K562 (cell line): ENCODE measurements around the gene SLCO2B1. TPM values are rescaled to one million over a fixed set of nuclear protein-coding genes. Genes with fewer than 3 reads are reported as not detected.

Experiments used
- BRF1 ChIP-seq: IDR thresholded peaks from 3 replicates; pipeline ENCODE4 v1.6.1; 2011; ENCODE audit warnings: borderline replicate concordance, mild to moderate bottlenecking; ENCODE audit not compliant: insufficient read length; ENCODE audit errors: extremely low read depth
- ESRRB ChIP-seq: fragments of 250-450 bp; sonication (Bioruptor Pico); IDR thresholded peaks from 2 replicates; pipeline ENCODE4 v1.5.0; 2020; ENCODE audit warnings: mild to moderate bottlenecking, moderate library complexity, borderline replicate concordance
- HIVEP1 ChIP-seq: fragments of 250-450 bp; sonication (Bioruptor Pico); IDR thresholded peaks from 2 replicates; pipeline ENCODE4 v1.4.0; 2020; ENCODE audit warnings: mild to moderate bottlenecking
- MXD1 ChIP-seq: fragments of 250-450 bp; sonication (Bioruptor Pico); IDR thresholded peaks from 2 replicates; pipeline ENCODE4 v1.8.0; 2021; ENCODE audit warnings: borderline replicate concordance, mild to moderate bottlenecking, moderate library complexity; ENCODE audit not compliant: poor library complexity, severe bottlenecking
- PML ChIP-seq: IDR thresholded peaks from 2 replicates; pipeline ENCODE4 v1.6.1; 2012; ENCODE audit warnings: low read length, inconsistent platforms
- POLR2B ChIP-seq: fragments of 450-650 bp; IDR thresholded peaks from 2 replicates; pipeline ENCODE4 v1.6.1; 2018; ENCODE audit warnings: low read depth; ENCODE audit not compliant: partially characterized antibody
- PRMT5 ChIP-seq: sonication (generic); formaldehyde crosslinking; IDR thresholded peaks from 2 replicates; pipeline ENCODE4 v1.5.0; 2020; ENCODE audit warnings: missing genetic modification reagents
- RBM15 ChIP-seq: fragments of 200-400 bp; formaldehyde crosslinking; IDR thresholded peaks from 2 replicates; pipeline ENCODE4 v1.6.1; 2018; ENCODE audit warnings: mild to moderate bottlenecking, low read length, moderate library complexity; ENCODE audit not compliant: insufficient read depth
- TAL1 ChIP-seq: fragments of 450-650 bp; IDR thresholded peaks from 2 replicates; pipeline ENCODE4 v1.6.1; 2016; ENCODE audit warnings: mild to moderate bottlenecking
- TCFL5 ChIP-seq: fragments of 250-450 bp; sonication (Bioruptor Pico); conservative IDR thresholded peaks from 2 replicates; pipeline ENCODE4 v1.6.1; 2021; ENCODE audit warnings: mild to moderate bottlenecking, moderate library complexity, matching md5 sums
- ZNF175 ChIP-seq: fragments of 200-800 bp; sonication (Bioruptor generic); IDR thresholded peaks from 2 replicates; pipeline ENCODE4 v1.6.1; 2016; ENCODE audit warnings: low read depth, mild to moderate bottlenecking, missing genetic modification characterization, missing compliant biosample characterization
- ZNF324 ChIP-seq: fragments of 250-450 bp; sonication (Bioruptor Pico); IDR thresholded peaks from 2 replicates; pipeline ENCODE4 v1.4.0; 2020; ENCODE audit warnings: mild to moderate bottlenecking
- ZNF766 ChIP-seq: fragments of 200-800 bp; sonication (Bioruptor generic); conservative IDR thresholded peaks from 2 replicates; pipeline ENCODE4 v1.6.1; 2016; ENCODE audit warnings: missing genetic modification characterization, missing compliant biosample characterization
- polyA plus RNA-seq, 8 experiments: library from polyadenylated mRNA; depleted of rRNA in 4 of 8; stranded (reverse) in 5 of 8; unstranded in 3 of 8; fragments of >200 nt; fragmentation: Nextera tagmentation in 2 of 8; fragmentation: Illumina TruSeq in 1 of 8; extraction: Ambion mirVana in 2 of 8; extraction: Trizol in 1 of 8; gene quantifications; 2 replicates each; pipeline versions ENCODE4 v1.2.1 to v1.2.3, GENCODE V29; 2011 to 2014; ENCODE audit warnings: inconsistent platforms in 1 of 8, missing spikeins in 1 of 8
- total RNA-seq, 7 experiments: library from RNA; depleted of rRNA in 6 of 7; stranded (reverse); fragments of >200 nt in 6 of 7; fragmentation: Illumina TruSeq in 2 of 7; extraction: Trizol in 2 of 7; gene quantifications; 2 replicates each; pipeline versions ENCODE4 v1.2.1 to v1.2.3, GENCODE V29; 2011 to 2021; ENCODE audit warnings: low replicate concordance in 1 of 7
- TF ChIP-seq, protein P1 (sequence below): sonication (generic); formaldehyde crosslinking; IDR thresholded peaks from 2 replicates; pipeline ENCODE4 v1.8.0; 2023; ENCODE audit warnings: mild to moderate bottlenecking, missing genetic modification reagents
- TF ChIP-seq, protein P2 (sequence below): sonication (generic); IDR thresholded peaks from 2 replicates; pipeline ENCODE4 v1.6.1; 2016

The SLCO2B1 gene
- total and polyA plus RNA-seq, 9 of the 15 experiments (the other 6 are each of a cell fraction or from before 2014, with no cell fraction given), result 0.70 to 14.7 (median 7.6) TPM

- no peak for TF ChIP-seq POLR2B
- TF ChIP-seq RBM15, result no peak
- no peak for TF ChIP-seq TCFL5 (CRISPR knock-in tag)
- no peak for TF ChIP-seq ESRRB (CRISPR knock-in tag)
- TF ChIP-seq BRF1, result no peak
- no peak for TF ChIP-seq ZNF324 (CRISPR knock-in tag)
- no peak for TF ChIP-seq ZNF175
- no peak for TF ChIP-seq HIVEP1 (CRISPR knock-in tag)
- TF ChIP-seq, protein P1, sequence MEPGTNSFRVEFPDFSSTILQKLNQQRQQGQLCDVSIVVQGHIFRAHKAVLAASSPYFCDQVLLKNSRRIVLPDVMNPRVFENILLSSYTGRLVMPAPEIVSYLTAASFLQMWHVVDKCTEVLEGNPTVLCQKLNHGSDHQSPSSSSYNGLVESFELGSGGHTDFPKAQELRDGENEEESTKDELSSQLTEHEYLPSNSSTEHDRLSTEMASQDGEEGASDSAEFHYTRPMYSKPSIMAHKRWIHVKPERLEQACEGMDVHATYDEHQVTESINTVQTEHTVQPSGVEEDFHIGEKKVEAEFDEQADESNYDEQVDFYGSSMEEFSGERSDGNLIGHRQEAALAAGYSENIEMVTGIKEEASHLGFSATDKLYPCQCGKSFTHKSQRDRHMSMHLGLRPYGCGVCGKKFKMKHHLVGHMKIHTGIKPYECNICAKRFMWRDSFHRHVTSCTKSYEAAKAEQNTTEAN (CRISPR knock-in tag), result no peak
- no peak for TF ChIP-seq PRMT5
- no peak for TF ChIP-seq TAL1
- TF ChIP-seq, protein P2, sequence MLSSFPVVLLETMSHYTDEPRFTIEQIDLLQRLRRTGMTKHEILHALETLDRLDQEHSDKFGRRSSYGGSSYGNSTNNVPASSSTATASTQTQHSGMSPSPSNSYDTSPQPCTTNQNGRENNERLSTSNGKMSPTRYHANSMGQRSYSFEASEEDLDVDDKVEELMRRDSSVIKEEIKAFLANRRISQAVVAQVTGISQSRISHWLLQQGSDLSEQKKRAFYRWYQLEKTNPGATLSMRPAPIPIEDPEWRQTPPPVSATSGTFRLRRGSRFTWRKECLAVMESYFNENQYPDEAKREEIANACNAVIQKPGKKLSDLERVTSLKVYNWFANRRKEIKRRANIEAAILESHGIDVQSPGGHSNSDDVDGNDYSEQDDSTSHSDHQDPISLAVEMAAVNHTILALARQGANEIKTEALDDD, result no peak
- no peak for TF ChIP-seq MXD1 (CRISPR knock-in tag)
- TF ChIP-seq PML, result no peak
- no peak for TF ChIP-seq ZNF766
Measured at GRCh38 chr11:75133976-75134375, 16.9 kb upstream of the SLCO2B1 start (continued).
